ENCODE data around the gene PEDS1. TPM values are rescaled to one million over a fixed set of nuclear protein-coding genes. Genes with fewer than 3 reads are reported as not detected.
A peak's percentile ranks its signal among the peaks of the same experiment; 100 is the strongest.

The PEDS1 gene
- total and polyA plus RNA-seq, 11 donors = 13.7 to 37.4 (median 28.4) TPM

GRCh38 chr20:50133474-50134217 is 19.9 kb downstream of the PEDS1 start:
- no peaks in the 10 kb centered on the region for H3K9me3 ChIP-seq
- peak in 1 of 5 donors; percentile 51 for DNase-seq
- no peaks in the 10 kb centered on the region for H3K27me3 ChIP-seq
- H3K36me3 ChIP-seq = peaks cover 0 to 57% (median 24%) of the 10 kb centered on the region in 9 donors
- peak overlapping the region in 11 of 12 donors; percentile 42 to 85 (median 53) for H3K27ac ChIP-seq
- intact Hi-C loops (cut with DNase I) = no loop called here
- peaks cover 3 to 51% (median 32%) of the 10 kb centered on the region in 12 donors for H3K4me1 ChIP-seq
- TF ChIP-seq CTCF (IDR thresholded peaks at IDR 0.05) (peak in 1 of 12 donors; percentile 6), POLR2A (IDR thresholded peaks at IDR 0.05) (no peak)
- no peak overlapping the region for H3K4me3 ChIP-seq
- WGBS, 4 donors = 60 to 69% (median 64%) methylated on average over 9 of the region's 9 CpGs
- ATAC-seq = peak in 3 of 4 donors; percentile 12 to 40 (median 29)

- TF ChIP-seq CTCF (IDR thresholded peaks at IDR 0.05) (no peak), POLR2A (IDR thresholded peaks at IDR 0.05) (no peak)
Observed at GRCh38 chr20:50133041-50133440, 20.5 kb downstream of the PEDS1 start.

GRCh38 chr20:50130995-50131394 is 22.5 kb downstream of the PEDS1 start:
- Histone ChIP-seq H3K9me3 (no peaks in the 10 kb centered on the region), H3K27ac (peak overlapping the region; percentile 29 to 85 (median 74)), H3K36me3 (peaks cover 0 to 83% (median 48%) of the 10 kb centered on the region in 9 donors), H3K4me3 (no peak overlapping the region), H3K4me1 (peaks cover 0 to 35% (median 19%) of the 10 kb centered on the region in 12 donors), H3K27me3 (no peaks in the 10 kb centered on the region)
- ATAC-seq (peak; percentile 88 to 94 (median 93)), DNase-seq (peak; percentile 18 to 86 (median 61))
- intact Hi-C loops (cut with DNase I) = no loop called here
- peak in 1 of 12 donors; percentile 11 for TF ChIP-seq CTCF (IDR thresholded peaks at IDR 0.05)
- no peak for TF ChIP-seq POLR2A (IDR thresholded peaks at IDR 0.05)
- 59 to 68% (median 63%) methylated on average over 4 of the region's 4 CpGs for WGBS, 4 donors

More at GRCh38 chr20:50133041-50133440, 20.5 kb downstream of the PEDS1 start:
- intact Hi-C loops (cut with DNase I) = no loop called here
- Histone ChIP-seq H3K27me3 (no peaks in the 10 kb centered on the region), H3K4me3 (no peak overlapping the region), H3K9me3 (no peaks in the 10 kb centered on the region), H3K36me3 (peaks cover 0 to 63% (median 30%) of the 10 kb centered on the region in 9 donors), H3K27ac (peak overlapping the region in 11 of 12 donors; percentile 42 to 85 (median 53)), H3K4me1 (peaks cover 0 to 45% (median 27%) of the 10 kb centered on the region in 12 donors)
- 73 to 87% (median 81%) methylated on average over 4 to 6 of the region's 6 CpGs for WGBS, 4 donors
- peak in 1 of 4 donors; percentile 6 for ATAC-seq
- DNase-seq = no peak

GRCh38 chr20:50130356-50130723 is 23.2 kb downstream of the PEDS1 start:
- peak overlapping the region in 11 of 12 donors; percentile 17 to 85 (median 73) for H3K27ac ChIP-seq
- intact Hi-C loops (cut with DNase I) = no loop called here
- 93 to 98% (median 96%) methylated on average over 1 of the region's 1 CpG for WGBS, 4 donors
- H3K4me1 ChIP-seq = peaks cover 0 to 35% (median 19%) of the 10 kb centered on the region in 12 donors
- peaks cover 0 to 90% (median 55%) of the 10 kb centered on the region in 9 donors for H3K36me3 ChIP-seq
- DNase-seq (no peak), ATAC-seq (no peak)
- H3K9me3 ChIP-seq = no peaks in the 10 kb centered on the region
- TF ChIP-seq POLR2A (IDR thresholded peaks at IDR 0.05) = no peak
- TF ChIP-seq CTCF (IDR thresholded peaks at IDR 0.05) = no peak
- H3K27me3 ChIP-seq = no peaks in the 10 kb centered on the region
- no peak overlapping the region for H3K4me3 ChIP-seq
